ENCODE measurements around the gene CGRRF1.

Gene CGRRF1

GRCh38 chr14:54548491-54548890, 38.8 kb downstream of the CGRRF1 start:
- DNase-seq: no peak

- DNase-seq: no peak
Measured at GRCh38 chr14:54549862-54550261, 40.2 kb downstream of the CGRRF1 start.

- DNase-seq: no peak
Measured at GRCh38 chr14:54550514-54550913, 40.8 kb downstream of the CGRRF1 start.

GRCh38 chr14:54554401-54554800, 44.7 kb downstream of the CGRRF1 start:
- no peak for DNase-seq

GRCh38 chr14:54555651-54556050, 45.9 kb downstream of the CGRRF1 start:
- DNase-seq: no peak

GRCh38 chr14:54556535-54556934, 46.8 kb downstream of the CGRRF1 start:
- no peak for DNase-seq

GRCh38 chr14:54562334-54562733, 52.6 kb downstream of the CGRRF1 start:
- DNase-seq: no peak

- peak; percentile 22 for DNase-seq
Measured at GRCh38 chr14:54564071-54564867, 54.6 kb downstream of the CGRRF1 start.

GRCh38 chr14:54564868-54565784, 55.4 kb downstream of the CGRRF1 start:
- peak; percentile 56 for DNase-seq

GRCh38 chr14:54565785-54566409, 56.2 kb downstream of the CGRRF1 start:
- peak; percentile 44 for DNase-seq

- DNase-seq: peak; percentile 50
Measured at GRCh38 chr14:54566410-54567223, 56.9 kb downstream of the CGRRF1 start, which contains the start of gene SAMD4A. SAMD4A (plus strand) TSS chr14:54567128; CDS start chr14:54567917, 789 bp downstream.

- no peak for DNase-seq
Measured at GRCh38 chr14:54567224-54567638, 57.5 kb downstream of the CGRRF1 start.

GRCh38 chr14:54567639-54568561, 58.2 kb downstream of the CGRRF1 start:
- peak; percentile 35 for DNase-seq

- DNase-seq: no peak
Measured at GRCh38 chr14:54568821-54569595, 59.3 kb downstream of the CGRRF1 start.

GRCh38 chr14:54570047-54570446, 60.3 kb downstream of the CGRRF1 start:
- no peak for DNase-seq

GRCh38 chr14:54570631-54571415, 61.1 kb downstream of the CGRRF1 start:
- no peak for DNase-seq

GRCh38 chr14:54572316-54572715, 62.6 kb downstream of the CGRRF1 start:
- peak; percentile 19 for DNase-seq

GRCh38 chr14:54574528-54574927, 64.8 kb downstream of the CGRRF1 start:
- no peak for DNase-seq

- DNase-seq: no peak
Measured at GRCh38 chr14:54577494-54577893, 67.8 kb downstream of the CGRRF1 start.

GRCh38 chr14:54577977-54578376, 68.3 kb downstream of the CGRRF1 start:
- no peak for DNase-seq

Data from COR-L47 (cell line).